ENCODE measurements around the gene RIN2.
"Not testable (repeated sequence)": the region's sequence is repeated elsewhere in the genome, so short reads cannot be mapped to it uniquely, and the experiment has no call there.

RIN2 gene

DNA sequence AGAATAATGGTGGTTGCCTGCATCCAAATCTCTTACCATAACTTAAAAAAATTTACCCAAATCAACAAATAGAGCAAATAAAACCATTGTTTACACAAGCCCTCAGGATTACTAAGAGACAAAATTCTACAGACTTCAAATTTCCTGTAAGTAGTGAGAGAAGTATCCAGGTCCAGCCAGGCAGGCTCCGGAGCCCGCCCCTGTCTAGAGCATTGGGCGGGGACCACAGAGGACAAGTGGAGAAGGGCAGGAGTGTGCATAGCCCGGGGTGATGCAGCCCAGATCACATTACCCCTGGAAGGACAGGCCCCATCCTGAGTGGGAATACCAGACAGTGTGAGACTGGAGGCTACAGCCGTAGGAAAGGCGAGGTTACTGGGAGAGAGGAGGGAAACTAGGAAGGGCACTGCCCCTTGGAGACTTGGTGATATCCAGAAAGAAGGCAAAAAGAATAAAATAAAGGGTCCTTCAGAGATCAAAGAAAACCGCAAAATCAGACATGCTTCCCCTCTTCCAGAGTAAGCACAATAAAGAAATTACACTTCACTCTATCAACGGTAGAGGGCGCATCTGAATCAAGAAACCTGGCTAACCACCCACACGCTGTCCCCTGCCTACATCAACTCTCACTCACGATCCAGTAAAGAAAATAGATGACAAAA lies 26.6 kb downstream of the RIN2 start:
- intact Hi-C loops (cut with DNase I): loop anchor here (1.0 to 5.0 kb wide), 4 partner anchors 48 to 210 kb away; no protein-coding TSS in a partner anchor
- DNase-seq: peak in 5 of 10 donors; percentile 44 to 88 (median 50)

DNA sequence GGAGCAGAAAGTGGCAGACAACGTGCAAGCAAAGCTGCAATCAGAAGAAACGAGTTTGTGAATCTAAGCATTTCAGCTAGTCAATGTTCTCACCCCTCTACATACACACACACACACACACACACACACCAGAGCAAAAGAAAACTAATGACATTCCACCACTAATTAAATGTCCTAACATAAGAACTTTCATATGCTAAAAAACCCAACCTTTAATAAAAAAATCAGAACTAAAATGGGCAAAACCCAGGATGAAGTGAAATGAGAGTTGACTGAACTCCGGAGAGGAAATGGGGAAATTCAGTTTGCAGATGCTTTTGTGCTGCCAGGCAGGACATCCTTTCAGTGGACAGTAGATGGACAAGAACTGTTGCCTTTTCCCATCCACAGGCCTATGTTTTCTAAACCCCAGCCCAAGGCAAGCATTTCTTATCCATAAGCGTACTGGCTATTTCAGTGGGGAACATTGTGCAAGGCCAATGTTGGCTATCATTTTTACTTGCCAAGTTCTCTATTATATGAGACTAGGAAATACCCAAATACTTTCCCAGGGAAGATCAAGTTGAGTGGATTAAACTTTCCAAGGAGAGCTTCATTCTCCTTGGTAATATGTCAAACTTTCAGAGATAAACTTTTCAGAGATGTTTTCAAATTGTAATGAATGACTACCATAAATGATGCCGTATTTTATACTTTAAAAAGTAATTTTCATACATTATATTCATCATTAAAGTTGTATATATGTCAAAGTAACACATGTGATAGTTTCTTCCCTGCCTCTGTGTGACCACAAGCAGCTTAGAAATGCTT lies 27.3 kb downstream of the RIN2 start:
- intact Hi-C loops (cut with DNase I): loop anchor here (1.0 to 5.0 kb wide), 3 partner anchors 47 to 209 kb away; no protein-coding TSS in a partner anchor
- DNase-seq: no peak

DNA sequence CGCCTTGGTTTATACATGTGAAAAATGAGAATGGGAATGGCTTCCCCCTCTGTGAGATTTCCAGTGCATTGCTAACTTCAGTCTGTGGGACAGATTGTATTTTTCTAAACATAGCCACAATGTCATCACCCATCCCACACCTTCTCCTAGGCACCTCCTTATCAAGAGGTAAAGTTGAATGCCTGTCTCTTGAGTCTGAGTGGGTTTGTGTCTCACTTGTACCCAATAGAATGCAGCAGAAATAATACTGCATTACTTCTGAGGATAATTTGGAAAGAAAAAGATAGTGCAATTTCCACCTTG lies 27.9 kb downstream of the RIN2 start:
- intact Hi-C loops (cut with DNase I): loop anchor here (1.0 to 5.0 kb wide), 3 partner anchors 46 to 209 kb away; no protein-coding TSS in a partner anchor
- DNase-seq: no peak

DNA sequence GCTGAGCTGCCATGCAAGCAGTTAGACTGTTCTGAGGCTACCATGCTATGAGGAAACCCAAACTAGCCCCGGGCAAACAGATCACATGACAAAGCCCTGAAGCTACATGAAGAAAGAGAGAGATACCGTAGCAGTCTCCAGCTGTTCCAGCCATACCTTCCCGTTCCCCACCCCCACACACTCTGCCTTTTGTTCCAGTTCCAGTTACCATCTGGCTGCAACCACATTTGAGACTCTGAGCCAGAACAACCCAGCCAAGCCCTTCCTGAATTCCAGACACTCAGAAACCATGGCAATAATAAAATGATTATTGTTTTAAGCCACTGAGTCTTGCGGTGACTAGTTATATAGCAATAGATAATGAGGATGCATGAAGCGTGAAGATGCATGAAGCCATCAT lies 28.3 kb downstream of the RIN2 start:
- intact Hi-C loops (cut with DNase I): loop anchor here (5.0 kb wide), 1 partner anchor 46 kb away; no protein-coding TSS in a partner anchor

DNA sequence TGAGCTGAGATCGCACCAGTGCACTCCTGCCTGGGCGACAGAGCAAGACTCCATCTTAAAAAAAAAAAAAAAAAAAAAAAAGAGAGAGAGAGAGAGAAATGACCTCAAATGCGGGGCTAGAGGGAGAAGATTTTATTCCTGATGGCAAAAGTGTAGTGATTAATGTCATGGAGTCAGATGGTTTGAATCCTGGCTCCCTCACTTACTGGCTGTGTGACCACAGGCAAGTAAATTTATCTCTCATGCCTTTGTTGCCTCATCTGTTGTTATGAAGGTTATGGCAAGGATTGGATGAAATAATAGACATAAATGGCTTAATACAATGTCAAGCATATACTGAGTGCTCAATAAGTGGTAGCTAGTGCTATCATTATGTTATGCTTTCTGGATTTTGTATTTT lies 29.3 kb downstream of the RIN2 start:
- intact Hi-C loops (cut with DNase I): loop anchor here (5.0 kb wide), 1 partner anchor 45 kb away; no protein-coding TSS in a partner anchor

More for the DNA sequence above, 28.3 kb downstream of the RIN2 start:
- DNase-seq: no peak

DNA sequence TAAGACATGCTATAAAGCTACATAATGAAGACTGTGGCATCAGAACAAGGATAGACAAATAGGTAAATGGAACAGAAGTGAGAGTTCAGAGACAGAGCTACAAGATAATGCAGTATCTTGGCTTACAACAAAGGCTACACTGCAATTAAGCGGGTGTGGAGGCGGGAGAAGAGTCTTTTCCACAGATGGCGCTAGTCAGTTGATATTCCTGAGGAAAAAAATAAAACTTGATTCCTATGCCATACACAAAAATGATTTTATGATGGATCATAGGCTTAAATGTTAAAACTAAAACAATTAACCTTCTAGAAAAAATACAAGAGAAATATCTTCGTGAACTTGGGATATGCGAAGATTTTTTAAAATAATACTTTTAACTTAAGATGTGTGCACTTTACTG lies 31.0 kb downstream of the RIN2 start:
- DNase-seq: no peak
- intact Hi-C loops (cut with DNase I): loop anchor here (5.0 kb wide), 1 partner anchor 43 kb away; no protein-coding TSS in a partner anchor

More for the DNA sequence above, 29.3 kb downstream of the RIN2 start:
- DNase-seq: no peak

DNA sequence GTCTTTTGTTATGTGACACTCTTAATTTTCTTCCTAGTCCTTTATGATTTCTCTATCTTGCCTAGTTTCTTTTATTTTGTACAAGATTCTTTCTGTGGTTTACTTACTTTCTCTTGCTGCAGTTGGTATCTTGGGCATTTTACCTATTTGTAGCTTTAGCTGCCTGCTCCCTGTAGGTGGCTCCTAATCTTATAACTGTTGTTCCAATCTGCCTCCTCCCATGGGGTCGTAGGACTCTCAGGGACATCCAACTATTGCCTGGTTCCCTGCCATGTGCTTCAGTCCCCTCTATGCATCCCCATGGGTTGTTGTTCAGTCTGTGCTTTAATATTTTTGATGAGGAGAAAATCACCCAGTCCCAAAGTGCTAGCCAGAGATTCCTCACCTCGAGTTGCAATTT lies 31.4 kb downstream of the RIN2 start:
- no peak for DNase-seq
- intact Hi-C loops (cut with DNase I): loop anchor here (5.0 kb wide), 1 partner anchor 43 kb away; no protein-coding TSS in a partner anchor

DNA sequence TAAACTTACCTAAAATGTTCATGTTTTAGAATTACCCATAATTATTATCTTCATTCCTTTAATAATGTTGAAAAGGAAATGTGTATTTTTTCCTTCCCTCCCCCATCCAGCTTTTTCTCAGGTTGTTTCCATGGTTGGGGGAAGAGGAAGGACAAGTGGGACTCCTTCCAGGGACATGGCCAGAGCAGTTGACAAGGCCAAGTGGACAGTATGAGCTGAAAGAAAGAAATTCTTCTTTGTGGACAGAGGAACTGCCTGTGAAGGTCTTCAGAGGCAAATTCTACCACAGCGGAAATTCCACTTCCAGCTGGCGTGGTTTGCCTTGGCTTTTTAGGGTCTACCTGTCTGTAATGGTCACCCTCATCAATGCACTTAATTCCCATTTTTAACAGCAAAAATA lies 33.8 kb downstream of the RIN2 start:
- intact Hi-C loops (cut with DNase I): no loop called here
- no peak for DNase-seq

DNA sequence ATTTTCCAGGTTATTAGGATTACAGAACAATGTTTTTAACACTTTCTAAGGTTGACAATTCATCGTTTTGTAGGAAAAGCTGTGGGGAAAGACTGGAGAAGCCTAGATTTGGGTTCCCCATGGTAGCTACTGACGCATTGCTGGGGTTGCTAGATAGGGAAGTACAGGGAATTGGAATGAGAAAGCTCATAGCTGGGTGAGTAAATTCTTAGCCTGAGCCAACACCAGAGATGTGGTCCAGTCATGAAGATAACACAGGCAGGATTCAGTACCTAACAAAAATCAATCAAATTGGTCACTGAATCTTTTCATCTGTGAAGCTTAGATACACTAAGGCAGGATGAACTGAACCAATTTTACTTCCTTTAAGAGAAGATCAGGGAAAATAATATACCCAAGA lies 35.7 kb downstream of the RIN2 start:
- no peak for DNase-seq
- intact Hi-C loops (cut with DNase I): no loop called here

DNA sequence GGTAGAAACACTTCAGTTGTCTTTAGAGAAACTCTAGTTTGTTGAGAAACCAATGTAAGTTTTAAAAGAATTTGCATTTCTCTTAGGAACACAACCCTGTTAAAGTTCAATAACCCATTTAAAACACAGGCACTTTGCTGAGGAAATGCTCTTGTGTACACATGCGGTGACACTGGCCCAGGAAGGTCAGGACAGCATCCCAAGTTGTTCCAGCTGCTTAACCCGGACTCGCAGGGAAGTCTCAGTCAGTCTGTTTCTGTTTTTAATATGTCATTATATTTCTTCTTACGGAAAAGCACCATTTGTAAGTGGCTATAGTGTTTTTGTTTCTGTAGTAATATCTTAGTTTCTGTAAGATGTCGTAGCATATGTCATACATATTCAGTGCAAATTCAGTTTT lies 36.9 kb downstream of the RIN2 start:
- intact Hi-C loops (cut with DNase I): no loop called here
- DNase-seq: no peak

DNA sequence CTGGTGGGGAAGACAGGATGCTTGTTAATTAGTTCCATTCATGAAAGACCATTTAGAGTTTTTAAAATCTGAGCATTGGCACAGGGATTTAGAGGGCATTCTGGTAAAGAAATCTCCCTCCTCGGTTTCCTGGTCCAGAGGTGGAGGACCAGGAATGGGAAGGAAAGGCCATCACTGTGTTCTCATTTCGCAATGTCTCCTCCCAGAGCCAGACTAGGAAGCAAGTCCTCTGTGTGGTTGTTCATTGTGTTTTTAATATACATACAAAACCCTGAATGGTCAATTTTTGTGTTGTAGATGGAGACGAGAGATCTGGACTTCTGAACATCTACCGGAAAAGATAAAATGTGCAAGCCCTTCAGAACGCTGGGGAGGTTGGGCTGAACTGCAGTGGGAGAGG lies 41.3 kb downstream of the RIN2 start:
- no peak for DNase-seq
- intact Hi-C loops (cut with DNase I): no loop called here

DNA sequence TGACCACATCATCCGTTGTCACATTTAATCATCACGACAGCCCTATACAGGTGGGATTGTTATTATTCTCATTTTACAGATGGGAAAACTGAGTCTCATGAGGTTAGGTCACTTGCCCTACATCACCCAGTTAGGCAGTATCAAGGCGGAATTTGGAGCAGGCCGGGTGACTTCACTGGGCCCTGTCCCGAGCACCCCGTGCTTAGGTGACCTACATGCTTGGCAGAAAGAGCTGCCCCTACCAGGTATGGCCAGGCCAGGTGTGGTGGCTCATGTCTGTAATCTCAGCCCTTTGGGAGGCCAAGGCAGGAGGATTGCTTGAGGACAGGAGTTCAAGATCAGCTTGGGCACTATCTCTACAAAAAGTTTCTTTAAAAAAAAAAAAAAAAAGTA lies 44.0 kb downstream of the RIN2 start:
- intact Hi-C loops (cut with DNase I): no loop called here
- no peak for DNase-seq

DNA sequence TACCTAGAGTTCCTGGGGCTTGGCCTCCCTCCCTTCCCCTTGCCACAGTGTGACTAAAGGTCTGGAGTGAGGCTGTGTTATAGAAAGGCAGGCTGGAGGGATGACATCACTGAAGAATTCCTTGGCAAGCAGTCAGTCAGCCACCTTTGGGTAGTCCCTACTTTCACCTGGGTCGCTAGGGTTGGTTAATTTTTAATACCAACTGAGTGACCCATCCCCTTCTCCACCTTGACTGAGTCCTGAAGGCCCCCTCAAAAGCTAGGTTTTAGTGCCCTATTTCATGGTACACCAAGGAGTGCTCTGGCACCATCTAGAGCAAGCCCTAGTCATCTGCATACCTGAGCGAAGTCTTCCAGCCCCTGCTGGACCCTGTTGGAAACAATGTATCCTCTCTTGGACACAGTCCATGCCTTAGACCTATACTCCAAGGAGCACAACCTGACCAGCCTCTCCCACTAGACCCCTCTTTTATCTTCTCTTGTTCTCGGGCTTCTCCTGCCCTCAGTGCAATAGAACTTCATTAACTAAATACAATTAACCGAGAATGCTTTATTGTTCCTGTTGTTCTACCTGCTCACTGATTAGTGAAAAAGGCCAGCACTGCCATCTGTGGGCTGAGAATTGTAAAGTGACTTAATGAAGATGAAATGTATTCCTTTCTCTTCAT lies 44.6 kb downstream of the RIN2 start:
- intact Hi-C loops (cut with DNase I): no loop called here

DNA sequence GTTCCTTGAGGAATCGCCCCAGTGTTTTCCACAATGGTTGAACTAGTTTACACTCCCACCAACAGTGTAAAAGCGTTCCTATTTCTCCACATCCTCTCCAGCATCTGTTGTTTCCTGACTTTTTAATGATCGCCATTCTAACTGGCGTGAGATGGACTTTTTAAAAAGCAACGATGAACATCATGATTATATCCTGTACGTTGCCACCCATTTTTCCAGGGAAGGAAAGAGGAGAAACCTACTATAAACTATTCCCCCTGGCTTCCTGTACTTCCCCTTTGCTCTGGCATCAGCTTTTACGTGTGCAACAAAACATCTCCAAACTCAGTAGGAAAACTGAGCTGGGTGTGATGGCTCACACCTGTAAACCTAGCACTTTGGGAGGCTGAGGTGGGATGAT lies 48.2 kb downstream of the RIN2 start:
- intact Hi-C loops (cut with DNase I): not testable (repeated sequence)

More for the DNA sequence above, 44.6 kb downstream of the RIN2 start:
- no peak for DNase-seq

DNA sequence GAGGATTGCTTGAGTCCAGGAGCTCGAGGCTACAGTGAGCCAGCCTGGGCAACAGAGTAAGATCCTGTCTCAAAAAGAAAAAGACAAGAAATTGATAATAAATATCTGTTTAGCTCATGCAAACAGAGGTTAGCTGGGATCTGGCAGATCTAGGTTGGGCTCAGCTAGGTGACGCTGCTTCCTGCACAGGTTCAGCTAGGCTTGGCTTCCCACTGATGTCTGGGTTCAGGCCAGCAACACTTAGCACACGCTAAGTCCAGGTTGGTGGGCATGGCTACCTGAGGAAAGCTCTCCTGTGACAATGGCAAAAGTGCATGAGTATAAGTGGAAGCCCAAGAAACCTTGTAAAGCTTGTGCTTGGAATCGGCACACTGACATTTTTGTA lies 48.7 kb downstream of the RIN2 start:
- DNase-seq: no peak
- intact Hi-C loops (cut with DNase I): no loop called here

More for the DNA sequence above, 48.2 kb downstream of the RIN2 start:
- not testable (repeated sequence) for DNase-seq

DNA sequence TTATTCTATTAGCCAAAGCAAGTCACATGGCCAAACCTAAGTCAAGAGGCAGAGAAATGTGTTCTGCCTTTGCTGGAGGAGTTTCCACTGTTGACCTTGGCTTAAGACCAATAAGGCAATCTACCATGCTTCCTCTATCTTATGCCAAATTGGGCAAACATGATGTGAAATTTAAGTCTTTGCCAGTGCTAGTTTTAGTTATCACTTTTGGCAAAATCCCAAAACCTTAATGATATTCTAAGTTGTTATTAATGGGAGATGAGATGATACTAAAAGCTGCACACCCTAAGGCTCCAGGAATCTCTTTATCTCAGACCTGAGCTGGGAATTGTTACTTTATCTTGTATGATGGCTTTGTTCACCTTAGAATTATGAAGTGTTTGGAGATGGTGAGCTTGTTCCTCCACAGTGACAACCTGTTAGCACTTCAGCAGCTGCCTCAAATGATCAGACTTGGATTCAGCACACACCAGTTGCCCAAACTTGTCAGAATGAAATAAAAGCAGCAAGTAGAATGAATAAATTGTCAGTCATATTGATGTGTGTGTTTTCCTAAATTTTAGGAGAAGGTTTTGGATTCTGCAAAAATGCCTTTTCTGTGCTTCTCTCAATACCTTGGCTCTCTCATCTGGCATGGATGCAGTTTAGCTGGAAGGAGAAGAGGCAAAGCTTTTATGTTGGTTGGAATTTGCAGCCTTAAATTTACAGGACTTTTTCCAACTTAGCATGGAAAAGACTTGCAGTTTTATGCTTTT lies 49.3 kb downstream of the RIN2 start:
- intact Hi-C loops (cut with DNase I): no loop called here
- DNase-seq: no peak
